HFFc6 (cell line): Measurements from ENCODE around the gene RTP1. TPM values are rescaled to one million over a fixed set of nuclear protein-coding genes. Genes with fewer than 3 reads are reported as not detected.

Experiments
- DNase-seq: peaks from one replicate; pipeline ENCODE4 v3.0.0-alpha.2; 2018
- H3K27ac Mint-ChIP-seq: 2 replicates; pipeline ENCODE4 v1.8.0; 2020; ENCODE audit warnings: mild to moderate bottlenecking, mixed read lengths
- H3K27me3 Mint-ChIP-seq: 2 replicates; pipeline ENCODE4 v1.8.0; 2021; ENCODE audit warnings: mild to moderate bottlenecking, moderate library complexity, mixed read lengths; ENCODE audit not compliant: insufficient read depth
- H3K36me3 Mint-ChIP-seq: 2 replicates; pipeline ENCODE4 v1.8.0; 2021; ENCODE audit warnings: low read depth, mixed read lengths
- H3K4me1 Mint-ChIP-seq: 2 replicates; pipeline ENCODE4 v1.8.0; 2020; ENCODE audit warnings: low read depth, mixed read lengths
- H3K4me3 Mint-ChIP-seq: 2 replicates; pipeline ENCODE4 v1.8.0; 2020; ENCODE audit warnings: mild to moderate bottlenecking, moderate library complexity, mixed read lengths
- H3K9me3 Mint-ChIP-seq: 2 replicates; pipeline ENCODE4 v1.8.0; 2020; ENCODE audit warnings: mild to moderate bottlenecking, mixed read lengths
- CTCF ChIP-seq: fragments of 200-600 bp; sonication (generic); IDR thresholded peaks from 2 replicates; pipeline ENCODE4 v1.5.0; 2021; ENCODE audit warnings: antibody characterized with exemption, mild to moderate bottlenecking
- total RNA-seq, 6 experiments: library from RNA; stranded (reverse); fragmentation: NEBNext Ultra II Directional; extraction: Animal tissue kit (Norgen Biotek cat#: 25700); gene quantifications; 2 replicates in 1 of 6; 3 replicates in 5 of 6; pipeline ENCODE4 v1.2.3, GENCODE V29; 2021

The RTP1 gene
- total RNA-seq, 6 experiments from 2014 or later: not detected

- peak overlapping the region; percentile 89 for H3K27ac Mint-ChIP-seq
- H3K4me3 Mint-ChIP-seq: peak overlapping the region; percentile 54
- no peak for TF ChIP-seq CTCF
- no peaks in the 10 kb centered on the region; the same call in 1 of the 2 replicates for H3K36me3 Mint-ChIP-seq
- peaks cover 72% of the 10 kb centered on the region for H3K4me1 Mint-ChIP-seq
- no peaks in the 10 kb centered on the region for H3K9me3 Mint-ChIP-seq
- peak; percentile 85 for DNase-seq
- H3K27me3 Mint-ChIP-seq: no peaks in the 10 kb centered on the region
These were observed 10.4 kb upstream of the RTP1 start for GRCh38 chr3:187186801-187187421.

DNA sequence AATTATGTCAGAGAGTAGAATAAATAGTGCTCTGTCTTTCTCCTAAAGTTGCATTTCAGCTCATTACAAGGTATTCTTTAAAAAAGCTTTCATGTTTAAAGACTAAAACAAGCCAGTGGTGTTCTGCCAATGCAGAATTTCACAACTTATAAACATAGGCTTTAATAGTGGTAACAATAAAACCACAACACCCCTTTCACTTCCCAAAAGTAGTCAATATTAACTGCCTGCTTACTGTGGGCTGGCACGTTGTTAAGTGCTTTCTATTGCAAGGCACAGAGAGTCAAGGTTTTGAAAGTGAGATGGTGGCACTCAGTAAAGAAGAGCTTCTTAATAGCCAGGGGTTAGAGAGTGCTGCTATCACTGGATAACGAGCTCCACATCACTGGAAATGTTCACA lies 8.4 kb upstream of the RTP1 start:
- no peaks in the 10 kb centered on the region for H3K27me3 Mint-ChIP-seq
- no peak for TF ChIP-seq CTCF
- H3K27ac Mint-ChIP-seq: no peak overlapping the region
- peaks cover 69% of the 10 kb centered on the region for H3K4me1 Mint-ChIP-seq
- no peaks in the 10 kb centered on the region for H3K9me3 Mint-ChIP-seq
- no peaks in the 10 kb centered on the region; the same call in 1 of the 2 replicates for H3K36me3 Mint-ChIP-seq
- H3K4me3 Mint-ChIP-seq: no peak overlapping the region
- DNase-seq: no peak

GRCh38 chr3:187191271-187191670 lies 6.0 kb upstream of the RTP1 start:
- no peak for DNase-seq
- Mint-ChIP-seq H3K9me3 (no peaks in the 10 kb centered on the region), H3K36me3 (no peaks in the 10 kb centered on the region), H3K27me3 (no peaks in the 10 kb centered on the region), H3K4me3 (no peak overlapping the region), H3K4me1 (peaks cover 56% of the 10 kb centered on the region), H3K27ac (no peak overlapping the region)
- TF ChIP-seq CTCF: no peak

DNA sequence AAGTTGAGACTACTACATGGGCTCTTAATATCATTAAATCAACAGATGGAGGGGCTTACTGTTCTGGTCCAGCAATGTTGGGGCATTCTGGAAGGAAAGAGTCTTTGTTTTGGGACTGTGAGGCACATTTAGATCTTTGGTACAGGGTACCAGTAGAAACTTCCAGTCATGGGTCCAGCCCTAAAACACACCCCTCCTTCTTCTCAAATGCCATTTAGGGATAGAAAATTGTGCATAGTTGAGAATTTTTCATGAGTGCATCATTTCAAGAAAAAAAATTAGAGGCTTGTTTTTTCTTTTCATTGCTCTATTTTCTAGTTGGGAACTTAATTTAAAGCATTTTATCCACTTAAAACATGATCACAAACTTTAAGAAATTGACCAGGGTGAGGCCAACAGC lies 4.1 kb upstream of the RTP1 start:
- Mint-ChIP-seq H3K9me3 (no peaks in the 10 kb centered on the region), H3K27ac (peak overlapping the region; percentile 30; the same call in 1 of the 2 replicates), H3K36me3 (no peaks in the 10 kb centered on the region), H3K4me3 (no peak overlapping the region), H3K4me1 (peaks cover 37% of the 10 kb centered on the region), H3K27me3 (no peaks in the 10 kb centered on the region)
- DNase-seq: no peak
- no peak for TF ChIP-seq CTCF

DNA sequence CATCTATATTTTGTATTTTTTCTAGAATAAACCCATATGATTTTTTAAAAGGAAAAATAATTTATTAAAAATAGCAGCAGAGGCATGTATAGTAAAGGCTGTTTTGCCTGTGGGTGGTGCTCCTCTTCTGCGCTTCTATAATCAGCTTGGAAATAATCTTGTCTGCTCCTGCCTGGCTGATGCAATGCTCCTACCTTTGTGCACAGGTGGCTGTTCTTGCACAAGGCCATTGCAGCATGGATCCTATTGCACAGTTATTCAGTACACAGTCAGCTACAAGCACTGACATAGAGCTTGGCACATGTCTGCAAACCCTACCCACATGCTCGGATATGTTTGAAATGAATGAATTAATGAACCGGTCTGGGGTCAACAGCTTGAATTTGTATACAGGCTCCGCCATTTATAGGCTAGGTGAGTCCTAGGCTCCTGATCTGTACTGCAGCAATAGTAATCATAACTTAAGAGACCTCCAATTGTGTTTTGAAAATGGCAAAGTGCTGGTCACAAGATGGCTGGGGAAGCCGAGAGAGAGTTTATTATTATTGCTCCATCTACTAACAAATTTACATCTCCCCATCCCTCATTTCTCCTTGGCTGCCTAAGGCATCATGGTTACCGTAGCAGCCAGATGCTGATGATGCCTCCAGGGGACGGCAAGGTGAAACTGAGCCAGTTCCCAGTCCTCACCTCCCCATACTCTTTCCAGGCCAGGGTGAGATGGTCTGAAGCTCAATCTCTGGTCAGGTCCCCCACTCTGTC lies 532 bp upstream of the RTP1 start:
- Mint-ChIP-seq H3K27me3 (peaks cover 2% of the 10 kb centered on the region; the same call in 1 of the 2 replicates), H3K36me3 (no peaks in the 10 kb centered on the region), H3K4me3 (no peak overlapping the region), H3K27ac (no peak overlapping the region), H3K4me1 (peaks cover 17% of the 10 kb centered on the region), H3K9me3 (no peaks in the 10 kb centered on the region)
- TF ChIP-seq CTCF: no peak
- no peak for DNase-seq
